Umbilical cord (tissue), 2 donors: ENCODE results near the gene ZNF76. TPM values are rescaled to one million over a fixed set of nuclear protein-coding genes. Genes with fewer than 3 reads are reported as not detected.

Experiments
- DNase-seq: peaks from one replicate; pipeline ENCODE4 v3.0.0-alpha.2; 2015; ENCODE audit warnings: low spot score
- total RNA-seq: library from RNA; depleted of rRNA; stranded (reverse); fragments of >200 nt; gene quantifications from one replicate; pipeline ENCODE4 v1.2.3, GENCODE V29; 2014; ENCODE audit warnings: low replicate concordance; ENCODE audit not compliant: insufficient read depth

Gene ZNF76
- total RNA-seq = 9.9 TPM

GRCh38 chr6:35259194-35259947 lies at the start of gene ZNF76:
Gene ZNF76, plus strand, starts transcription at chr6:35259735. Its CDS starts 21,417 bp downstream, at chr6:35281152.
- peak; percentile 98 for DNase-seq

GRCh38 chr6:35213298-35213791 lies 46.2 kb upstream of the ZNF76 start:
- DNase-seq = no peak

- peak; percentile 79 for DNase-seq
These were observed 45.4 kb upstream of the ZNF76 start, which contains the start of gene SCUBE3 for GRCh38 chr6:35213824-35214756. Gene SCUBE3, plus strand, starts transcription at chr6:35213956. Its CDS starts 463 bp downstream, at chr6:35214419.

GRCh38 chr6:35214869-35215664 lies 44.5 kb upstream of the ZNF76 start:
- peak; percentile 39 for DNase-seq

- peak; percentile 56 for DNase-seq
These were observed 43.7 kb upstream of the ZNF76 start for GRCh38 chr6:35215665-35216411.

GRCh38 chr6:35216412-35216732 lies 43.2 kb upstream of the ZNF76 start:
- no peak for DNase-seq

GRCh38 chr6:35216851-35217811 lies 42.4 kb upstream of the ZNF76 start:
- DNase-seq = peak; percentile 17

- peak; percentile 55 for DNase-seq
These were observed 41.5 kb upstream of the ZNF76 start for GRCh38 chr6:35218021-35218420.

- DNase-seq = peak; percentile 27
These were observed 41.1 kb upstream of the ZNF76 start for GRCh38 chr6:35218456-35218855.

- no peak for DNase-seq
These were observed 39.7 kb upstream of the ZNF76 start for GRCh38 chr6:35219683-35220326.

GRCh38 chr6:35220711-35221110 lies 38.8 kb upstream of the ZNF76 start:
- DNase-seq = no peak

- DNase-seq = no peak
These were observed 36.1 kb upstream of the ZNF76 start for GRCh38 chr6:35223396-35223795.

- no peak for DNase-seq
These were observed 34.8 kb upstream of the ZNF76 start for GRCh38 chr6:35224720-35225119.

GRCh38 chr6:35228481-35228880 lies 31.1 kb upstream of the ZNF76 start:
- no peak for DNase-seq

GRCh38 chr6:35229304-35229703 lies 30.2 kb upstream of the ZNF76 start:
- no peak for DNase-seq

- DNase-seq = no peak
These were observed 29.0 kb upstream of the ZNF76 start for GRCh38 chr6:35230498-35230897.

GRCh38 chr6:35230950-35231349 lies 28.6 kb upstream of the ZNF76 start:
- no peak for DNase-seq

GRCh38 chr6:35231563-35231962 lies 28.0 kb upstream of the ZNF76 start:
- DNase-seq = no peak

GRCh38 chr6:35234901-35235300 lies 24.6 kb upstream of the ZNF76 start:
- DNase-seq = no peak
